ENCODE measurements around the gene SLC30A4. TPM values are rescaled to one million over a fixed set of nuclear protein-coding genes. Genes with fewer than 3 reads are reported as not detected.
A peak's percentile ranks its signal among the peaks of the same experiment; 100 is the strongest.
"Not testable (repeated sequence)": the region's sequence is repeated elsewhere in the genome, so short reads cannot be mapped to it uniquely, and the experiment has no call there.

SLC30A4 gene
- total RNA-seq, 2 donors from 2014 or later: 4.1 to 4.9 TPM

GRCh38 chr15:45527086-45527485 is 4.5 kb upstream of the SLC30A4 start:
- Histone ChIP-seq H3K4me1 (no peaks in the 10 kb centered on the region), H3K9me3 (no peaks in the 10 kb centered on the region), H3K27ac (no peak overlapping the region), H3K4me3 (no peak overlapping the region), H3K27me3 (no peaks in the 10 kb centered on the region), H3K36me3 (no peaks in the 10 kb centered on the region)
- no peak for TF ChIP-seq CTCF (IDR thresholded peaks at IDR 0.05)
- DNase-seq (ENCODE audit: low spot score): no peak

GRCh38 chr15:45523166-45523460 is 558 bp upstream of the SLC30A4 start:
- Histone ChIP-seq H3K27ac (peak overlapping the region; percentile 84 to 89), H3K4me3 (peak overlapping the region; percentile 72 to 77), H3K36me3 (no peaks in the 10 kb centered on the region), H3K4me1 (peaks cover 0 to 15% of the 10 kb centered on the region in 2 donors), H3K9me3 (no peaks in the 10 kb centered on the region), H3K27me3 (no peaks in the 10 kb centered on the region)
- no peak for DNase-seq (ENCODE audit: low spot score)
- no peak for TF ChIP-seq CTCF (IDR thresholded peaks at IDR 0.05)

- H3K36me3 ChIP-seq: no peaks in the 10 kb centered on the region
- peak overlapping the region; percentile 72 to 77 for H3K4me3 ChIP-seq
- no peak for TF ChIP-seq CTCF (IDR thresholded peaks at IDR 0.05)
- H3K27me3 ChIP-seq: no peaks in the 10 kb centered on the region
- peak overlapping the region; percentile 84 to 89 for H3K27ac ChIP-seq
- DNase-seq (ENCODE audit: low spot score): no peak
- no peaks in the 10 kb centered on the region for H3K9me3 ChIP-seq
- peaks cover 0 to 15% of the 10 kb centered on the region in 2 donors for H3K4me1 ChIP-seq
Observed at GRCh38 chr15:45521596-45522327, 793 bp downstream of the SLC30A4 start.

- H3K27ac ChIP-seq: no peak overlapping the region
- no peak overlapping the region for H3K4me3 ChIP-seq
- H3K9me3 ChIP-seq: no peaks in the 10 kb centered on the region
- H3K4me1 ChIP-seq: no peaks in the 10 kb centered on the region
- DNase-seq (ENCODE audit: low spot score): no peak
- TF ChIP-seq CTCF (IDR thresholded peaks at IDR 0.05): no peak
- peaks cover 10% of the 10 kb centered on the region for H3K36me3 ChIP-seq
- H3K27me3 ChIP-seq: no peaks in the 10 kb centered on the region
Observed at GRCh38 chr15:45510758-45511280, 11.7 kb downstream of the SLC30A4 start.

GRCh38 chr15:45507143-45507542 is 15.4 kb downstream of the SLC30A4 start:
- not testable (repeated sequence) for H3K4me1 ChIP-seq; DNase-seq (ENCODE audit: low spot score); H3K36me3 ChIP-seq; H3K9me3 ChIP-seq; H3K4me3 ChIP-seq; H3K27me3 ChIP-seq; H3K27ac ChIP-seq

- Histone ChIP-seq H3K4me1 (no peaks in the 10 kb centered on the region), H3K4me3 (no peak overlapping the region), H3K27ac (no peak overlapping the region), H3K36me3 (no peaks in the 10 kb centered on the region), H3K27me3 (no peaks in the 10 kb centered on the region), H3K9me3 (no peaks in the 10 kb centered on the region)
- TF ChIP-seq CTCF (IDR thresholded peaks at IDR 0.05): no peak
- DNase-seq (ENCODE audit: low spot score): no peak
Observed at GRCh38 chr15:45499426-45499825, 23.1 kb downstream of the SLC30A4 start.

All from right atrium auricular region (tissue), 2 donors.